ACC112 (cell line): Measurements from ENCODE around the gene ZNF431.
"Not testable (repeated sequence)": the region's sequence is repeated elsewhere in the genome, so short reads cannot be mapped to it uniquely, and the experiment has no call there.

Experiments used
- H2AFZ ChIP-seq: fragments of 200-600 bp; sonication (generic); one replicate; pipeline ENCODE4 v1.6.0; 2017; ENCODE audit warnings: antibody characterized with exemption, low read length; ENCODE audit not compliant: unreplicated experiment
- H3K27ac ChIP-seq: fragments of 200-600 bp; sonication (generic); 2 replicates; pipeline ENCODE4 v1.5.1; 2014; ENCODE audit warnings: low read depth, mild to moderate bottlenecking, antibody characterized with exemption, low read length, moderate library complexity
- H3K27me3 ChIP-seq: fragments of 200-600 bp; sonication (generic); 2 replicates; pipeline ENCODE4 v1.6.1; 2014; ENCODE audit warnings: mild to moderate bottlenecking, antibody characterized with exemption, low read length, moderate library complexity, mixed read lengths; ENCODE audit not compliant: insufficient read depth
- H3K36me3 ChIP-seq: fragments of 200-600 bp; sonication (generic); 2 replicates; pipeline ENCODE4 v1.6.1; 2016; ENCODE audit warnings: mild to moderate bottlenecking, antibody characterized with exemption, low read length, moderate library complexity, mixed read lengths; ENCODE audit not compliant: insufficient read depth
- H3K4me1 ChIP-seq: fragments of 200-600 bp; sonication (generic); one replicate; pipeline ENCODE4 v1.6.1; 2016; ENCODE audit warnings: low read length, mixed read lengths; ENCODE audit not compliant: insufficient read depth, unreplicated experiment, control insufficient read depth
- H3K4me3 ChIP-seq: fragments of 200-600 bp; sonication (generic); 2 replicates; pipeline ENCODE4 v1.5.1; 2014; ENCODE audit warnings: mild to moderate bottlenecking, low read depth, low read length
- H3K79me2 ChIP-seq: fragments of 200-600 bp; sonication (generic); one replicate; pipeline ENCODE4 v1.6.0; 2016; ENCODE audit warnings: low read length; ENCODE audit not compliant: control insufficient read depth, unreplicated experiment, insufficient read depth

ZNF431 gene

DNA sequence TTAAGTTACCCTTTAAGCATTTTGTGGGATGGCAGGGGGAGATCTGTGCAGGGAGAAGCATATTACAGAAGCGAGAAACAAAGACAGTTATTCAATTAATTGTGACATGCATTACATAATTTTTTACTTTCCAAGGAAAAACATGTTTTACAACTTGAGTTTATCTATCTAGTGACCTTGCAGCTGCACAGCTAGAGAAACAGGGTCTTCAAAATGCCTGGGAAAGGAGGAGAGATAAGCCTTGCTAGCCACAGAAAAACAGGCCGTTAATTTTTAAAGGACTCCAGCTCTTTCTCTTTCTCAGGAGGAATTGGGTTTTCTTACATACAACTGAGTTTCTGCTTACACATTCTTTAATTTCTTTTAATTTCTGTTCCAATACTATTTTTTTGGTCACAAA lies 14.8 kb upstream of the ZNF431 start:
- Histone ChIP-seq H3K79me2 (no peaks in the 10 kb centered on the region), H3K27me3 (no peaks in the 10 kb centered on the region), H3K4me1 (no peaks in the 10 kb centered on the region), H2AFZ (no peak overlapping the region), H3K36me3 (peaks cover 5% of the 10 kb centered on the region; the same call in 1 of the 2 replicates), H3K27ac (no peak overlapping the region), H3K4me3 (no peak overlapping the region)

GRCh38 chr19:21127898-21128297 lies 13.9 kb upstream of the ZNF431 start:
- Histone ChIP-seq H3K4me1 (no peaks in the 10 kb centered on the region), H3K36me3 (no peaks in the 10 kb centered on the region), H3K27ac (no peak overlapping the region)

DNA sequence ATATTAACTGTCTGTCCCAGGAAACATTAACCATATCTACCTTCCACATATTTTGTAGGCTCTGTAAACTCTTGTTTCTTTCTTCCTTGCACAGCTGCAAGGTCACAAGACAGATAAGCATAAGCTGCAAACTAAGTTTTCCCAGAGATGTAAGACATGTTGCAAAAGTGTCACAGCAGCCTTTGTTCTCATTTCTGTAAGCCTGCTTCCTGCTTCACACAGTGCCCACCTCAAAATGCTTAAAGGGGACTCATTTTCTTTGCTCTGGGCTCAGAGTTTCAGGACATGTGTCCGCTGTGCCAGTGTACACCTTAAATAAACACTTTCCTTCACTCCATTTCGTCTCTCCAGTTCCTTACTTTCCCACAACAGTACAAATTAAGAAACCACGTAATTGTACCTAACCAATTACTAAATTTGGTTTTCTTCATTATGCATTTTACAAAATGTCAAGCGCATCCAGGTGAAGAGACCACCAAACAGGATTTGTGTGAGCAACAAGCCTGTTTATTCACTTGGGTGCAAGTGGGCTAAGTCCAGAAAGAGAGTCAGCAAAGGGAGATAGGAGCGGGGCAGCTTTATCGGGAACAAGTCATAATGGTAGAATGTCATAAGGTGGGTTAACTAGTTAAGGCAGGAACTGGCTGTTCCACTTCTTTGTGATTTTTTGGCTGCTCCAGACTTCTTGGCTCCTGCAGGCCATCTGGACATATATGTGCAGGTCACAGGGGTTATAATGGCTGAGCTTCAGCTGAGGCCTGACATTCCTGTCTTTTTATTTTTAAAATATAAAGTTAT lies 12.7 kb upstream of the ZNF431 start:
- Histone ChIP-seq H3K79me2 (no peaks in the 10 kb centered on the region), H3K27me3 (no peaks in the 10 kb centered on the region), H3K4me1 (no peaks in the 10 kb centered on the region), H2AFZ (no peak overlapping the region), H3K36me3 (no peaks in the 10 kb centered on the region), H3K4me3 (no peak overlapping the region), H3K27ac (no peak overlapping the region)

More at GRCh38 chr19:21127898-21128297, 13.9 kb upstream of the ZNF431 start:
- Histone ChIP-seq H2AFZ (no peak overlapping the region), H3K4me3 (no peak overlapping the region), H3K79me2 (no peaks in the 10 kb centered on the region), H3K27me3 (no peaks in the 10 kb centered on the region)

- no peaks in the 10 kb centered on the region for H3K79me2 ChIP-seq
- H3K4me1 ChIP-seq: no peaks in the 10 kb centered on the region
- no peaks in the 10 kb centered on the region for H3K27me3 ChIP-seq
- no peak overlapping the region for H2AFZ ChIP-seq
- no peaks in the 10 kb centered on the region for H3K36me3 ChIP-seq
- no peak overlapping the region for H3K4me3 ChIP-seq
- no peak overlapping the region for H3K27ac ChIP-seq
These were observed 11.6 kb upstream of the ZNF431 start for GRCh38 chr19:21130097-21130775.

DNA sequence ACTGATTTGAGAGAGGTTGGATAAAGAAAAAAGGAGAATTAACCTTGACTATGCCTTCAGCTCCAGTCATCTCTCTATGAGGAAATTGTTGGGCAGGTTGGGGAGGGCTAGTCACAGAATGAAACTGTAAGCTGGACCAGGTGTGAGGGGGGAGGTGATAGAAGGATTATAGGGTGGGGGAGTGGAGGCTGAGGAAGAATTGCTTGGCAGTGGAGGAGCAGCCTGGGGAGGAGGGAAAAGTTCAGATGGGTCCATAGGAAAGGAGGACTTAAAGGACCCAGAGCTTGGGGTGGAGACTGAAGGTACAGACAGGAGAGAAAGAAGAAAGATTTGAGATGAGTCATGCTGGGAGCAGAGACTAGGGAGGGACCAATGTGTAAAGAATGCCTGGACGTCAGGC lies 8.2 kb upstream of the ZNF431 start:
- Histone ChIP-seq H3K36me3 (no peaks in the 10 kb centered on the region), H3K4me3 (no peak overlapping the region), H3K4me1 (no peaks in the 10 kb centered on the region), H3K79me2 (no peaks in the 10 kb centered on the region), H3K27me3 (no peaks in the 10 kb centered on the region), H2AFZ (no peak overlapping the region), H3K27ac (no peak overlapping the region)

DNA sequence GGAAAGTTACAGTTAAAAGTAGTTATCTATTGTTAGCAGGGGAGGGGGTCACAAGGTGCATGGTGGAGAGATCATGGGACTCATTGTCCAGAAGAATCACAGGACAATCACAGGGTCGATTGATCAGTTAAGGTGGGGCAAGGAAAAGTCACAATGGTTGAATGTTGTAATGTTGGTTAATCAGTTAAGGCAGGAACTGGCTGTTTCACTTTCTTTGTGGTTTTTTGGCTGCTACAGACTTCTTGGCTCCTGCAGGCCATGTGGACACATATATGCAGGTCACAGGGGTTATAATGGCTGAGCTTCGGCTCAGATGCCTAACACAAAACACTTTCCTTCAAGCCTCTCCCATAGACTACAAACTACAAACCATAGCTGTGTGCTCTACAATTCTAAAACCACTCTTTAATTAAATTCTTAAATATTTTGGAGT lies 6.9 kb upstream of the ZNF431 start:
- no peaks in the 10 kb centered on the region for H3K79me2 ChIP-seq
- no peaks in the 10 kb centered on the region for H3K36me3 ChIP-seq
- H3K4me3 ChIP-seq: no peak overlapping the region
- H3K4me1 ChIP-seq: no peaks in the 10 kb centered on the region
- no peak overlapping the region for H2AFZ ChIP-seq
- H3K27ac ChIP-seq: no peak overlapping the region
- no peaks in the 10 kb centered on the region for H3K27me3 ChIP-seq

DNA sequence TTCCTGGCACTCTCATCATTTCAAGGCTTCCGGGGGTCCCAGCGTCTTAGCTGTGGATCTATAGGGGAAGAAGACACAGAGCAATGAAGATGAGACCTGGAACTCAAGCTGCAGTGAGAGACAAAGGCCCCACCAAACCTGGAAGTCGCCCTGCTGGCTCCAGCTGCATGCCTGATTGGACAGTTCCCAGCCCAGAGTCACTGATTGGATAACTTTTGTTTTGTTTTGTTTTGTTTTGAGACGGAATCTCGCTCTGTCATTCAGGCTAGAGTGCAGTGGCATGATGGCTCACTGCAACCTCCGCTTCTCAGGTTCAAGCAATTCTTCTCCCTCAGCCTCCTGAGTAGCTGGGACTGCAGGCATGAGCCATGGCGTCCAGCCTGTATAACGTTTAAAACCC lies 6.4 kb upstream of the ZNF431 start:
- Histone ChIP-seq H2AFZ (no peak overlapping the region), H3K4me1 (no peaks in the 10 kb centered on the region), H3K27ac (no peak overlapping the region), H3K27me3 (no peaks in the 10 kb centered on the region), H3K79me2 (no peaks in the 10 kb centered on the region), H3K4me3 (no peak overlapping the region), H3K36me3 (no peaks in the 10 kb centered on the region)

DNA sequence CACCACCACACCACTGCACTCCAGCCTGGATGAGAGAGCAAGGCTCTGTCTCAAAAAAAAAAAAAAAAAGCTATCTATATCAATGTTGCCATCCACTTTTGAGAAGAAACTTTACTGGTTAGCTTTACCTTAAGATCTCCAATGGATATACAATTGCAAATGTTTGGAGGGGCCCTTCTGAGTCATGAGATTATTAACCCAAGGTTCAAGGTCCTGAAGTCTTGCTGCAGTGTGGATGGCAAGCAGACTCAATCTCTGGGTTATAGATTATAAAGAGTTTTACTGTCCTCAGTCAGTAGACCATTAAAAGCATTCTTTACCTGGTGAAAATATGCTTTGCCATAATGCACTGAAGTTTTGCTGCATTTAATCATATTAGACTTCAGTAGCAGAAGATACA lies 3.7 kb upstream of the ZNF431 start:
- H3K4me1 ChIP-seq: peaks cover 4% of the 10 kb centered on the region

DNA sequence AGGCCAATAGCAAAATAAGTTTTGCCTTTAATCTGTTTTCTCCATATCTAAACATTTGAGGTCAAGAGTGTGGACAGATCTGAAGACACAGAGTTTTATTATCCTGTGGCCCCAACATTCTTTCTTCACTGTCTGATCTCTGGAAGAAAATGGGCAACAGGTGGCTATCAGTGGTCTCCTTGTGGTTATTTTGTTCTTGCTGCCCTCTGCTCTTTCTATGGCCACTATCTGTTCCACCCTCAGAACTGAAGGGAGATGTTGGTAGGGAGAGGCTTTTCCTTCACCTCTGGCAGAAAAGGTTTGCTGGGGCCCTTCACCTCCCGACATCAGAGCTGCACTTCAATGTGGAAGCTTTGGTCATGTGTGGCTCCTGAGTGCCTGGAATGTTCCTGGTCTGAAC lies 834 bp upstream of the ZNF431 start:
- not testable (repeated sequence) for H3K4me3 ChIP-seq, H3K27ac ChIP-seq, H3K27me3 ChIP-seq, H2AFZ ChIP-seq
- peaks cover 16% of the 10 kb centered on the region for H3K36me3 ChIP-seq
- peaks cover 11% of the 10 kb centered on the region for H3K4me1 ChIP-seq
- peaks cover 25% of the 10 kb centered on the region for H3K79me2 ChIP-seq

More for the DNA sequence above, 3.7 kb upstream of the ZNF431 start:
- Histone ChIP-seq H3K79me2 (peaks cover 12% of the 10 kb centered on the region), H2AFZ (no peak overlapping the region), H3K4me3 (no peak overlapping the region), H3K27ac (no peak overlapping the region), H3K27me3 (no peaks in the 10 kb centered on the region), H3K36me3 (no peaks in the 10 kb centered on the region)

- Histone ChIP-seq H3K27me3 (no peaks in the 10 kb centered on the region), H3K27ac (no peak overlapping the region), H2AFZ (no peak overlapping the region), H3K4me3 (peak overlapping the region; percentile 45), H3K79me2 (peaks cover 29% of the 10 kb centered on the region), H3K36me3 (peaks cover 38% of the 10 kb centered on the region), H3K4me1 (peaks cover 11% of the 10 kb centered on the region)
These were observed 1.6 kb downstream of the ZNF431 start for GRCh38 chr19:21143428-21143827.

- Histone ChIP-seq H3K27ac (no peak overlapping the region), H3K79me2 (peaks cover 32% of the 10 kb centered on the region), H3K4me1 (peaks cover 11% of the 10 kb centered on the region), H2AFZ (no peak overlapping the region), H3K4me3 (peak overlapping the region; percentile 45), H3K36me3 (peaks cover 42% of the 10 kb centered on the region), H3K27me3 (no peaks in the 10 kb centered on the region)
These were observed 2.0 kb downstream of the ZNF431 start for GRCh38 chr19:21143854-21144253.
